ENCODE measurements around the gene PDE10A. TPM values are rescaled to one million over a fixed set of nuclear protein-coding genes. Genes with fewer than 3 reads are reported as not detected.

The PDE10A gene
- total RNA-seq, 1 donor from 2014 or later = 5.4 TPM

DNA sequence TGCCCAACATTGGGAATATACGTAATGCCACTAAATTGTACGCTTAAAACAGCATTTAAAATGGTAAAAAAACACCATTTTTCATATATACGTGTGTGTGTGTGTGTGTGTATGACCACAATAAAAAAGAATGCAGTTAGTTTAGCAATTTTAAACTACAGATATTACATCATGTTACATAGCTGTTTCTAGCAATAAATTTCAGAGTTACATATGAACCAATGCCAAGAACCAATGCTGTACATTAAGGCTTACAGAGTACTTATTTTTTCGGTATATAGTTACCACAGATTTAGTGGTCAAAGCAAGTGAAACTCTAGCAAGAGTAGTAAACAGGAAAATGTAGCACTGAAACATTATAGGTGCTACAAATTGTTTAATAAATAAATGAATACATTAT, 119.3 kb downstream of the PDE10A start:
- no peaks in the 10 kb centered on the region for H3K36me3 Mint-ChIP-seq (ENCODE audit: low read depth, unreplicated experiment)
- DNase-seq (ENCODE audit: low read depth) = no peak
- H3K27ac Mint-ChIP-seq (ENCODE audit: unreplicated experiment) = no peak overlapping the region
- no peak overlapping the region for H3K27ac ChIP-seq (ENCODE audit: low read depth, low read length)
- no peak for TF ChIP-seq EZH2 (IDR thresholded peaks at IDR 0.05; ENCODE audit: insufficient read depth, low read length)
- H3K4me3 Mint-ChIP-seq (ENCODE audit: unreplicated experiment) = no peak overlapping the region
- no peaks in the 10 kb centered on the region for H3K4me1 Mint-ChIP-seq (ENCODE audit: low read depth, unreplicated experiment)
- H3K79me2 ChIP-seq (ENCODE audit: insufficient read depth, low read length) = no peaks in the 10 kb centered on the region
- H3K4me2 ChIP-seq (ENCODE audit: low read length) = no peak overlapping the region
- no peak overlapping the region for H3K9ac ChIP-seq (ENCODE audit: low read length)
- no peaks in the 10 kb centered on the region for H3K9me3 ChIP-seq (ENCODE audit: insufficient read depth, low read depth, low read length)
- H3K4me1 ChIP-seq (ENCODE audit: insufficient read depth, low read length) = no peaks in the 10 kb centered on the region
- no peaks in the 10 kb centered on the region for H4K20me1 ChIP-seq (ENCODE audit: insufficient read depth, low read length)
- H2AFZ ChIP-seq (ENCODE audit: low read depth, low read length) = no peak overlapping the region
- no peaks in the 10 kb centered on the region for H3K27me3 ChIP-seq (ENCODE audit: insufficient read depth, low read length)
- H3K36me3 ChIP-seq (ENCODE audit: insufficient read depth, low read length) = no peaks in the 10 kb centered on the region
- no peaks in the 10 kb centered on the region for H3K9me3 Mint-ChIP-seq (ENCODE audit: unreplicated experiment)
- H3K4me3 ChIP-seq (ENCODE audit: insufficient read depth, low read depth, low read length) = no peak overlapping the region
- H3K27me3 Mint-ChIP-seq (ENCODE audit: low read depth, unreplicated experiment) = peaks cover 3% of the 10 kb centered on the region
- FAIRE-seq = no peak

DNA sequence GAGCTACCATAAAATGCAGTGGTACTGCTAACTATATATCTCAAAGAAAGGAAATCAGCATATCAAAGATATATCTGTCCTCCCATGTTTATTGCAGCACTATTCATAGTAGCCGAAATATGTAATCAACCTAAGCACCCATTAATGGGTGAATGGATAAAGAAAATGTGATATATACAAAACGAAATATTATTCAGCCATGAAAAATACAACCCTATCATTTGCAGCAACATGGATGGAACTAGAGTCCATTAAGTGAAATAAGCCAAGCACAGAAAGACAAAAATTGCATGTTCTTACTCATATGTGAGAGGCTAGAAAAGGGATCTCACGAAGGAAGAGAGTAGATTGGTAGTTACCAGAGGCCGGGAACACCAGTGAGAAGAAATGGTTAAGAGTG, 126.1 kb downstream of the PDE10A start:
- H3K27me3 ChIP-seq (ENCODE audit: insufficient read depth, low read length) = no peaks in the 10 kb centered on the region
- Mint-ChIP-seq H3K36me3 (ENCODE audit: low read depth, unreplicated experiment) (no peaks in the 10 kb centered on the region), H3K27ac (ENCODE audit: unreplicated experiment) (no peak overlapping the region), H3K4me1 (ENCODE audit: low read depth, unreplicated experiment) (no peaks in the 10 kb centered on the region), H3K4me3 (ENCODE audit: unreplicated experiment) (no peak overlapping the region), H3K27me3 (ENCODE audit: low read depth, unreplicated experiment) (no peaks in the 10 kb centered on the region), H3K9me3 (ENCODE audit: unreplicated experiment) (no peaks in the 10 kb centered on the region)
- FAIRE-seq = no peak
- H3K27ac ChIP-seq (ENCODE audit: low read depth, low read length) = no peak overlapping the region
- H3K9ac ChIP-seq (ENCODE audit: low read length) = no peak overlapping the region
- no peaks in the 10 kb centered on the region for H3K9me3 ChIP-seq (ENCODE audit: insufficient read depth, low read depth, low read length)
- no peaks in the 10 kb centered on the region for H3K4me1 ChIP-seq (ENCODE audit: insufficient read depth, low read length)
- no peak for TF ChIP-seq EZH2 (IDR thresholded peaks at IDR 0.05; ENCODE audit: insufficient read depth, low read length)
- TF ChIP-seq, protein P1, sequence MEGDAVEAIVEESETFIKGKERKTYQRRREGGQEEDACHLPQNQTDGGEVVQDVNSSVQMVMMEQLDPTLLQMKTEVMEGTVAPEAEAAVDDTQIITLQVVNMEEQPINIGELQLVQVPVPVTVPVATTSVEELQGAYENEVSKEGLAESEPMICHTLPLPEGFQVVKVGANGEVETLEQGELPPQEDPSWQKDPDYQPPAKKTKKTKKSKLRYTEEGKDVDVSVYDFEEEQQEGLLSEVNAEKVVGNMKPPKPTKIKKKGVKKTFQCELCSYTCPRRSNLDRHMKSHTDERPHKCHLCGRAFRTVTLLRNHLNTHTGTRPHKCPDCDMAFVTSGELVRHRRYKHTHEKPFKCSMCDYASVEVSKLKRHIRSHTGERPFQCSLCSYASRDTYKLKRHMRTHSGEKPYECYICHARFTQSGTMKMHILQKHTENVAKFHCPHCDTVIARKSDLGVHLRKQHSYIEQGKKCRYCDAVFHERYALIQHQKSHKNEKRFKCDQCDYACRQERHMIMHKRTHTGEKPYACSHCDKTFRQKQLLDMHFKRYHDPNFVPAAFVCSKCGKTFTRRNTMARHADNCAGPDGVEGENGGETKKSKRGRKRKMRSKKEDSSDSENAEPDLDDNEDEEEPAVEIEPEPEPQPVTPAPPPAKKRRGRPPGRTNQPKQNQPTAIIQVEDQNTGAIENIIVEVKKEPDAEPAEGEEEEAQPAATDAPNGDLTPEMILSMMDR (IDR thresholded peaks at IDR 0.05; ENCODE audit: insufficient read depth, low read depth, low read length) = no peak
- H3K4me2 ChIP-seq (ENCODE audit: low read length) = no peak overlapping the region
- no peaks in the 10 kb centered on the region for H4K20me1 ChIP-seq (ENCODE audit: insufficient read depth, low read length)
- no peak for DNase-seq (ENCODE audit: low read depth)
- no peaks in the 10 kb centered on the region for H3K36me3 ChIP-seq (ENCODE audit: insufficient read depth, low read length)
- H3K4me3 ChIP-seq (ENCODE audit: insufficient read depth, low read depth, low read length) = no peak overlapping the region
- H2AFZ ChIP-seq (ENCODE audit: low read depth, low read length) = no peak overlapping the region
- H3K79me2 ChIP-seq (ENCODE audit: insufficient read depth, low read length) = no peaks in the 10 kb centered on the region

DNA sequence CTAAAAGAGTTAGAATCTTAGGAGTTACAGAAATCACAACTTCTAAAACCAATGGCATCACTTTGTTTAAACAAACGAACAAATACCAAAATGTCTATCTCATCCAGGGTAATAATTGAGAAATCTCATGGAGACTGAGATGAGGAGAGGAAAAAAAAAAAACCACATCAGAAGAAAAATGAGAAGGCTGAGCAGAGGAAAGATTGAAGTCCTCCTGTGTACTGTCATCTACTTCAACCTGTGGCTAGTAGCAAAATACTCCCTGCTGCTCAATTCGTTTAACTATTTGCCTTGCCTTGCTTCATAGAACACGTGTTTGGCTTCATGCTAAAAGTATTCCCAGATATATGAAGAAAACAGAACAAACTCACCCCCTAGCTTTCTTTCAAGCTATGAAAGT, 143.7 kb downstream of the PDE10A start:
- no peak for DNase-seq (ENCODE audit: low read depth)
- no peak overlapping the region for H3K27ac ChIP-seq (ENCODE audit: low read depth, low read length)

More for the DNA sequence above, 143.7 kb downstream of the PDE10A start:
- no peaks in the 10 kb centered on the region for H3K36me3 ChIP-seq (ENCODE audit: insufficient read depth, low read length)
- no peaks in the 10 kb centered on the region for H3K27me3 Mint-ChIP-seq (ENCODE audit: low read depth, unreplicated experiment)
- no peak for FAIRE-seq
- H3K9me3 ChIP-seq (ENCODE audit: insufficient read depth, low read depth, low read length) = no peaks in the 10 kb centered on the region
- H3K4me1 ChIP-seq (ENCODE audit: insufficient read depth, low read length) = no peaks in the 10 kb centered on the region
- peaks cover 8% of the 10 kb centered on the region for H3K4me1 Mint-ChIP-seq (ENCODE audit: low read depth, unreplicated experiment)
- H4K20me1 ChIP-seq (ENCODE audit: insufficient read depth, low read length) = no peaks in the 10 kb centered on the region
- H3K79me2 ChIP-seq (ENCODE audit: insufficient read depth, low read length) = no peaks in the 10 kb centered on the region
- H2AFZ ChIP-seq (ENCODE audit: low read depth, low read length) = no peak overlapping the region
- TF ChIP-seq, protein P1 (IDR thresholded peaks at IDR 0.05; ENCODE audit: insufficient read depth, low read depth, low read length) = no peak
- no peak for TF ChIP-seq EZH2 (IDR thresholded peaks at IDR 0.05; ENCODE audit: insufficient read depth, low read length)
- H3K9me3 Mint-ChIP-seq (ENCODE audit: unreplicated experiment) = no peaks in the 10 kb centered on the region
- no peaks in the 10 kb centered on the region for H3K36me3 Mint-ChIP-seq (ENCODE audit: low read depth, unreplicated experiment)
- no peak overlapping the region for H3K4me3 ChIP-seq (ENCODE audit: insufficient read depth, low read depth, low read length)
- no peaks in the 10 kb centered on the region for H3K27me3 ChIP-seq (ENCODE audit: insufficient read depth, low read length)
- H3K4me3 Mint-ChIP-seq (ENCODE audit: unreplicated experiment) = no peak overlapping the region
- H3K9ac ChIP-seq (ENCODE audit: low read length) = no peak overlapping the region
- no peak overlapping the region for H3K4me2 ChIP-seq (ENCODE audit: low read length)
- no peak overlapping the region for H3K27ac Mint-ChIP-seq (ENCODE audit: unreplicated experiment)
